SKM-1 treated with dmso at 0.1 percent for 144 hours (cell line): ENCODE results near the gene SLC5A5.
"Not testable (repeated sequence)": the region's sequence is repeated elsewhere in the genome, so short reads cannot be mapped to it uniquely, and the experiment has no call there.

Experiments
- DNase-seq: peaks from one replicate; lab custom pipeline; 2025; ENCODE audit not compliant: unreplicated experiment; lab: John Stamatoyannopoulos, UW

Gene SLC5A5

DNA sequence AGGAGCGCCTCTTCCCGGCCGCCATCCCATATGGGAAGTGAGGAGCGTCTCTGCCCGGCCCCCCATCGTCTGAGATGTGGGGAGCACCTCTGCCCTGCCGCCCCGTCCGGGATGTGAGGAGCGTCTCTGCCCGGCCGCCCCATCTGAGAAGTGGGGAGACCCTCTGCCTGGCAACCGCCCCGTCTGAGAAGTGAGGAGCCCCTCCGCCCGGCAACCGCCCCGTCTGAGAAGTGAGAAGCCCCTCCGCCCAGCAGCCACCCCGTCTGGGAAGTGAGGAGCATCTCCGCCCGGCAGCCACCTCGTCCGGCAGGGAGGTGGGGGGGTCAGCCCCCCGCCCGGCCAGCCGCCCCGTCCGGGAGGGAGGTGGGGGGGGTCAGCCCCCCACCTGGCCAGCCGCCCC lies 46.4 kb downstream of the SLC5A5 start:
- not testable (repeated sequence) for DNase-seq

DNA sequence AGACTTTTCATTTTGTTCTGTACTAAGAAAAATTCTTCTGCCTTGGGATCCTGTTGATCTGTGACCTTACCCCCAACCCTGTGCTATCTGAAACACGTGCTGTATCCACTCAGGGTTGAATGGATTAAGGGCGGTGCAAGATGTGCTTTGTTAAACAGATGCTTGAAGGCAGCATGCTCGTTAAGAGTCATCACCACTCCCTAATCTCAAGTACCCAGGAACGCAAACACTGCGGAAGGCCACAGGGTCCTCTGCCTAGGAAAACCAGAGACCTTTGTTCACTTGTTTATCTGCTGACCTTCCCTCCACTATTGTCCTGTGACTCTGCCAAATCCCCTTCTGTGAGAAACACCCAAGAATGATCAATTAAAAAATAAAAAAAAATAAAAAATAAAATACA lies 47.4 kb downstream of the SLC5A5 start:
- not testable (repeated sequence) for DNase-seq

DNA sequence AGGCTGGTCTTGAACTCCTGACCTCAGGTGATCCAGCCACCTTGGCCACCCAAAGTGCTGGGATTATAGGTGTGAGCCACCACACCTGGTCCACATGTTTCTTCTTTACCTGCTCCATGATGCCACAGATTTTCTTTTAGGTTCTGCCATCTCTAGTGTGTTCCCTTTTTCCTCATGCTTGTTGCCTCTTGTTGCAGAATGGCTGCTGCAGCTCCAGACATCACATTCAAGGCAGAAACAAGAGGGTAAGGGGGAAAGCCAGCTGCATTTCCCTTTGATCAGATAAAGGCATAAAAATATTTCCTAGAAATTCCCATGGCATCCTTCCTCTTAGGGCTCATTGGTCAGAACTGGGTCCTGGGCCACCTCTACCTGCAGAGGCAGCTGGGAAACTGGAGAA lies 48.8 kb downstream of the SLC5A5 start:
- DNase-seq = no peak

DNA sequence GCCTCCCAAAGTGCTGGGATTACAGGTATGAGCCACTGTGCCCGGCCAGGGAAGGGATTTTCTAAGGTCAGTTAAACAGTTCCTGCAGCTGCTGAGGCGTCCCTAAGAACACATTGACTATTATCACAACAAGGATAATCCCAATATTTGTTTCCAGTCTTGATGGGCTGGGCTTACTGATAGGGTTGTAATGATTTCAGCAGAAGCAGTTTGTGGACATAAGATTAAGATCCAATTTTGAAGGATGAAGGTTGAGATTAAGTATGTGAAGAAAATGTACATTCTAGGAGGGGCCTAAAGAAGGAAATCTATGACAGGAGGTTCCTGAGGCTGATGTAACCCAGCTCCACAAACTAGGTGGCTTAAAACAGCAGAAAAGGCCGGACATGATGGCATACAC lies 50.4 kb downstream of the SLC5A5 start:
- DNase-seq = no peak

DNA sequence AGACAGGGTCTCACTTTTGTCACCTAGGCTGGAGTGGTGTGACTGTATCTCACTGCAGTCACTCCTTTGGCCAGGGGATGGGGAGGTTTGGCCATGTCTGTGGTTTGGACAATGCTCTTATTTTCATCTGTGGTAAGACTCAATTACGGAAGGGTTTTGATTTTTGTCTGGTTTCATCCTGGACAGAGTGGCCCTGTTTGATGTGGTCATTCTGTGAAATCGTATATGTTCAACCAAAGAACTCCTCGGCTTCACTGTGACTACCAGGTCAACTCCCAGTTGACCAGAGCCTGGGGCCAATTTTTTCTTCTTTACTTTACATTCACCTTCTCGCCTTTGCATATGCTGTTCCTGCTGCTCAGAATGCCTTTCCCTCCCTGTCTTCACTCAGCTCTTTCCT lies 54.3 kb downstream of the SLC5A5 start:
- no peak for DNase-seq

DNA sequence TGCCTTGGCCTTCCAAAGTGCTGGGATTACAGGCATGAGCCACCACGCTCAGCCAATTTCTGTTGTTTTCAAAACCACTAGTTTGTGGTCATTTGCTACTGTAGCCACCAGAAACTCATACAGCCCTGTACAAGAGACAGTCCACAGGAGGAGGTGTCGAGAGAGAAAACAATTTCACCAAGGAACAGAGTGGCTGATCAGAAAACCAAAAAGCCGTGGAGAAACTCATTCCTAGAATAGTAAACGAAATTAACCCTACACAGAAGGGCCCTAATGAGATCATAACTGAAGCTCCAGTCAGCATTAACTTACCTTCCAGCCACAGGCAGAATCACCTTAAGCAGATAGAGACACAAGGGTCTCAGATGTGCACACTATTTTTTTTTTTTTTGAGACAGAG lies 57.3 kb downstream of the SLC5A5 start:
- DNase-seq = no peak

DNA sequence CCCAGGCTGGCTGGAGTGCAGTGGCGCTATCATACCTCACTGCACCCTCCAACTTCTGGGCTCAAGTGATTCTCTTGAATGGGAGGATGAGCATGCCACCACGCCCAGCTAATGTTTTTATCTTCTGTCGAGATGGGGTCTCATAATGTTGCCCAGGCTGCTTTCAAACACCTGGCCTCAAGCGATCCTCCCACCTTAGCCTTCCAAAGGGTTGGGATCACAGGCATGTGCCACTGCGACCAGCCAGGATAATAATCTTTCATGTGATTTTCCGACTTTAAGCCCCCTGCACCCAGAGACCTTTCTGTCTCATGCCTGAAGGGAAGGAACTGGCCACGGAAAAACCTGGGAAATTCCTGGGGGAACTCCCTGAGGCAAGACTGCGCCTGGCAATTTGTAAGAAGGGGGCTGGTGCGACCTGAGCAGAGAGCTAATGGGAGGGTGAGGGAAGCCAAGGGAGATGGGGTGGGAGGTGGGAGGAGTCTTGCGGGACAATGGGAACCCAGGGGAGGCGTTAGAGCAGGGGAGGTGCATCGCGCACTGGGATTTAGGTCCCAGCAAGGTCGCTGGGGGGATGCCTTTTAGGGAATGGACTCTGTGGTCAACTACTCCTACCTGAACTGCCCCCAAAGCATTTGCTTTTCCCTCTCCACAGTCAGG lies 59.9 kb downstream of the SLC5A5 start:
- no peak for DNase-seq

DNA sequence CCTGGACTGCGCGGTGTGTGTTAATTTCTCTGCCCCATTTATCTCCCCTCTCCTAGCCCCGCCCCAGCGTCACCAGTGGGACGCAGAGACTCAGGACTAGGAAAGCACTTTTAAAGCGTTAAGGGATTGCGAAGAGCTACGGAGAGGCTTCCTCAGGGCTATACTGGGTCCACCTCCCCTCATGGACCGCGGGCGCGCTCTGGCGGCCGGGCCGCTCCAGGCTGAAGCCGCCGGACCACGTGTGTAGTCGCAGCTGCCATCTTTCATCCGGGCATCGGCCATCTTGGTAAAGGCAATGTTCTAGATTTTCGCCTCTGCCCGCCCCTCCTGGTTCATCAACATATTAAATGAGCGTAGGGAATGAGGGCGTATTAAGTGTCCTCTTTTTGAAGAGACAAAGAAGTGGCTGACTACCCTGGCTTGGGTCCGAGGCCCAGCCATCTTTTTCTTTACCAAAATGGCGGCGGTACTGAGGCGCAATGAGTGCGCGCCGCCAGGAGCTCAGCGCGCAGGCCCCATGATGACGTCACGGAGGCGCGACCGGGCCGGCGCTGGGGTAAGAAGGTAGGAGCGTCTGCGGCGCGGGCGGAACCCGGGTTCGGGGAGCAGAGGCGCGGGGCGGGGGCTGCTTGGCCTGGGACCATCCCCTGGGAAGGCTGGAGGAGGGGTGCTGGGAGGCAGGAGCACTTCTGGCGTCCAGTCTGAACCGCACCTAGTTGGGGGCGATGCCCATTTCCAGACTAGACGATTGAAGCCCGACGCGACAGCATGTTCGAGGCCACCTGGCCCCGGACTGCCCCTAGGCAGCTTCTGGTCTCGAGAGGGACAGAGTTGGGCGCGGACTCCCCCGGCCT lies 61.0 kb downstream of the SLC5A5 start, which contains the start of gene CCDC124:
CCDC124 (plus strand) TSS at position 531 of the 854 bp plus-strand sequence. CDS start 3,406 bp downstream, outside the sequence.
- peak; percentile 67 for DNase-seq

DNA sequence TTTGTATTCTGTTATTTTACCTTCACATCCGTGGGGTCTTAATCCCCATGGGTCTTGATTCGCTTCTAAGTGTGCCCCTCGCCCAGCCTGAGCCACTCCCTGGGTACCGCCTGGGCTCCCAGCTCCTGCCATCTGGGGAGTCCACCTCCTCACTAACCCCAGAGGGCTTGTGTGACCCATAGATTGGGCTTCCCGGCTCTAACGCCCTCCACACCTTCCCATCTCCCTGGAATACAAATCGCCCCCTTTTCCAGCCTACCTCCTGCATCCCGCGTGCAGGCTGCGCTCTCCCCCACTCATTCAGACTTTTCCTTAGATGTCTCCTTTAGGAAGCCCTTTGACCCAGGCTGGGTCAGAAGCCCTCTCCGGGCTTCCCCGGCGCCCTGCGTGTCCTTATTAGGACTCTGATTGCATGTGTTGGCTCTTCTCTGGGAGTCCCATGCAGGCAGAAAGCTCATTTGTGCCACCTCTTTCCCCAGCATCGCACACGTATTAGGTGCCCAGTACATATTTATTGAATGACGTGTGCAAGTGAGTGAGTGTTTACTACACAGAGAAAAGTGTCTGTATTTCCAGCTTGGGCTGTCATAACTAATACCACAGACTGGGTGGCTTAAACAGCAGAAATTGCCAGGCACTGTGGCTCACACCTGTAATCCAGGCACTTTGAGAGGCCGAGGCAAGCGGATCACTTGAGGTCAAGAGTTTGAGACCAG lies 61.8 kb downstream of the SLC5A5 start:
- DNase-seq = no peak

DNA sequence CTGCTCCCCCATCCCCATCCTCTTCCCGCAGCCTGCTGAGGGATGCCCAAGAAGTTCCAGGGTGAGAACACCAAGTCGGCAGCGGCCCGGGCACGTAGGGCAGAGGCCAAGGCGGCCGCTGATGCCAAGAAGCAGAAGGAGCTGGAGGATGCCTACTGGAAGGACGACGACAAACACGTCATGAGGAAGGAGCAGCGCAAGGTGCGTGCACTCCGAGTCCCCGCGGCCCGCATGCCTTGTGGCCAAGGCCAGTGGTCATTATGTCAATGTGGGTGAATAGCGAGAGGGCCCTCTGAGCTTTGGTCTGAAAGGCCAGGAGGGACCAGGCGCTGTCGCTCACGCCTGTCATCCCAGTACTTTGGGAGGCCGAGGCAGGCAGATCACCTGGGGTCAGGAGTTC lies 64.6 kb downstream of the SLC5A5 start:
- DNase-seq = no peak

DNA sequence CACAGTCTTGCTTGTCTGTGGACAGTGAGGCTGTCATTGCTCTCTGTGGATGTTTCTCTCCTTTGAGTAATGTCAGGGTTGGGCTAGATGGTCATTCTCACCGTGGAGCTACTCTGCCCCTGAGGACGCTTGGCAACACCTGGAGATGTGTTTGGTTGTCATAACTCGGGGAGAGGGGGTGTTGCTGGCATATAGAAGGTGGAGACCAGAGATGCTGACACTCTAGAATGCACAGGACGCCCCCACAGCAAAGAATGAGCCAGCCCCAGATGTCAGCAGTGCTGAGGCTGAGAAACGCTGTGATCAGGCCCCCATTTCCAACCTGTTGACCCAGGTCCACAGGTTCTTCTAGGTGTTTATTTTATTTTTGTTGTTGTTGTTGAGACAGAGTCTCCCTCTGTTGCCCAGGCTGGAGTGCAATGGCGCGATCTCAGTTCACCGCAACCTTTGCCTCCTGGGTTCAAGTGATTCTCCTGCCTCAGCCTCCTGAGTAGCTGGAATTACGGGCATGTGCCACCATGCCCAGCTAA lies 65.7 kb downstream of the SLC5A5 start:
- DNase-seq = no peak

DNA sequence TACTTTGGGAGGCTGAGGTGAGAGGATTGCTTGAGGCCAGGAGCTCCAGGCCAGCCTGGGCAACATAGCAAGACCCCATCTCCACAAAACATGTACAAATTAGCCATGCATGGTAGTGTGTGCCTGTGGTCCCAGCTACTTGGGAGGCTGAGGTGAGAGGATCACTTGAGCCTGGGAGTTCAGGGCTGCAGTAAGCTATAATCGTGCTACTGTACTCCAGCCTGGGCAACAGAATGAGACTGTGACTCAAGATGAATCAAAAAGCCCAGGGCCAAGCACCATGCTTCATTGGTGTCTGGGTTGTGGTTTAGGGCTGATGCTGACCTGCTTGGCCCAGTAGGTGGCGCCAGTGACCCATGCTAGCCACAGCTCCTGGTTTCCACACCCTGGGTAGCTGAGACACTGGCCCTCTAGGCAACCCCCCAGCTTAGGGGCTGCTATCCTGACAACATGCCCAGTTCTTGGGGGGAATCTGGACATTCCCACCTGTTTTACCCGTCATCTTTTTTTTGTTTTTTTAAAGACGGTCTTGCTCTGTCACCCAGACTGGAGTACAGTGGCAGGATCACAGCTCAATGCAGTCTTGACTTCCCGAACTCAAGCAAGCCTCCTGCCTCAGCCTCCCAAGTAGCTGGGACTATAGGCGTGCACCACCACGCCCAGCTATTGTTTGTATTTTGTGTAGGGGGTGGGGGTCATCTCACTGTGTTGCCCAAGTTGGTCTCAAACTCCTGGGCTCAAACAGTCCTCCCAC lies 66.5 kb downstream of the SLC5A5 start:
- DNase-seq = peak; percentile 40

DNA sequence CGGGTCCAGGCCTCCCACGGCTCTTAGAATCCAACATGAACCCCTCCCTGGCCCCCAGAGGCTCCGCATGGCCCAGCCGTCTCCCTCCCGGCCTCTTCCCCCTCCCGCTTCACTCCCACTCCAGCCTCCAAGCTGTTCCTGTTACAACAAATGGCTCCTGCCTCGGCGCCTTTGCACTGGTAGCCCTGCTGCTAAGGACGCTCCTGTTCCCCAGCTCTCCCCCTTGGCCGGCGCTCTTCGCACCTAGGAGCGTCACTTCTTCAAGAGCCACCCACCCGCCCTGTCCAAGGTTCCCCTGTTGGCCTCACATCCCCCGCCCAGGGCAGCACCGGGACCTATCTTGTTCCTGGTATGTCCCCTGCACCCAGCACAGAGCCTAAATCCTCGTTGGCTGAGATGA lies 70.4 kb downstream of the SLC5A5 start:
- no peak for DNase-seq

DNA sequence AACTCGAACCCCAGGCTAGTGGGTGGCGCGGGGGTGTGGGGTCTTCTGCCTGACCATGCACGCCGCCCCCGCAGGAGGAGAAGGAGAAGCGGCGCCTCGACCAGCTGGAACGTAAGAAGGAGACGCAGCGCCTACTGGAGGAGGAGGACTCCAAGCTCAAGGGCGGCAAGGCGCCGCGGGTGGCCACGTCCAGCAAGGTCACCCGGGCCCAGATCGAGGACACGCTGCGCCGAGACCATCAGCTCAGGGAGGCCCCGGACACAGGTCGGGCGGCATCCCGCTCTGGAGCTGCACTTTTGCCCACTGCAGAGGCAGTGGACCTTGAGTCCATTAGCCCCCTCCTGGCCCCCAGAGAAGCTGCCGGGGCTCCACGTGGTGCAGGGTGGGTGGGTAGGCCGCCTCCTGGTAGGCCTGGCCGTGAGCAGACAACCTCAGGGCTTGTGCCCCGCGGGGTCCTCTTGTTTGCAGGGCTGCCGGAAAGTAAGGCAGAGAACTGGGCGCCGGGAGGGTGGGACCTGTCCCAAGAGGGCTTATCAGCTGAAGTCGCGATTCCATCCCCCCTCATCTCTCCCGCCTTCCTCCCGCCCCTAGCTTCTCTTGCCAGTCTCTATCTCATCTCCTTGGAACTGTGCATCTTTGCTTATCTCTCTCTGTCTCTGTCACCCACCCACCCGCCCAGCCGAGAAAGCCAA lies 71.0 kb downstream of the SLC5A5 start:
- no peak for DNase-seq

DNA sequence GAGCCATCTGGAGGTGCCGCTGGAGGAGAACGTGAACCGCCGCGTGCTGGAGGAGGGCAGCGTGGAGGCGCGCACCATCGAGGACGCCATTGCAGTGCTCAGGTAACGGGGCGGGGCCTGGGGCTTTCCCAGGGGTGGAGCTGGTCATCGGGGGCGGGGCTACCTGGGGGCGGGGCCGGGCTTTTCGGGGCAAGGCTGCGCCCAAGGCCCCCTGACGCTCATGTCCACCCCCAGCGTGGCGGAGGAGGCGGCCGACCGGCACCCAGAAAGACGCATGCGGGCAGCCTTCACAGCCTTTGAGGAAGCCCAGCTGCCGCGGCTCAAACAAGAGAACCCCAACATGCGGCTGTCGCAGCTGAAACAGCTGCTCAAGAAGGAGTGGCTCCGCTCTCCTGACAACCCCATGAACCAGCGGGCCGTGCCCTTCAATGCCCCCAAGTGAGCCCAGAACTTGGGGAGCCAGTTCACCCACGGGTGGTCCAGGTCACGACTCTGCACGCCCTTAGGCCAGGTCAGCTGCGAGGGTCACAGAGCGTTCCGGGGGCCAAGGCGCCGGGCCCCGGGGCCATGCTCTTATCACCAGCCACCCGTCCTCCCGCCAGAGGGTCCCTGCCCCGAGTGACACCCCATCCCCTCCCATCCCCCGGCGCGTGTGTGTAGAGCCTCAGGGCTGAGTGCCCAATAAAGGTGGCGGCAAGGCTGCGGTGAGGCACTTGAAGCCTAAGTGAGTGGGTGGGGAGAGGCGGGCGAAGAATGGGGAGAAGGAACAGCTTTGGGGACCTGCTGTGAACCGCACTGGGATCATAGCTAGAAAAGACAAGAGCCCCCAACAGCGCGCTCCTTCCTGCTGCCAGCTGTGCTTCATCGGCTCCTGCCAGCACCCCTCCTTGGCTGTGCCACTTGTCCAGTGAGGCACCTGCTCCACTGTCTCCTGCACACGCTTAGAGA lies 71.8 kb downstream of the SLC5A5 start:
- DNase-seq = no peak

DNA sequence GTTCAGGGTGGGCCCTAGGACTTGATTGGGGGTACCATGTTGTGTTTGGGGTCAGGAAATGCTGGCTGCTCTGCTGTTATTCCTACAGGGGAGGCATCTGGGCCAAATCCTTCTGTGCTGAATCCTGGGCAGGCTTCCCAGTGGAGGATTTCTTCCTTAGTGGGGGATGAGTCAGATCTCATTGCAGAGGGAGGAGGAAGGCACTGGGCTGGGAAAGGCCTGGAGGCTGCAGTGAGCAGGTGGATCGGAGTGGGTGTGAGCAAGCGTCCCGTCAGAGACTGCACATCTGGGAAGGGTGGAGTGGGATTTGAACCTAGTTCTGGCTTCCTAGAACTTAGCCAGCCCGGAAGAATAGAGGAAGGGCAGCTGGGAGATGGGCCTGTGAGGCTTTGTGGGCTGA lies 72.6 kb downstream of the SLC5A5 start:
- DNase-seq = no peak
